Fibroblast of lung (primary cell): Measurements from ENCODE around the gene LRMDA. TPM values are rescaled to one million over a fixed set of nuclear protein-coding genes. Genes with fewer than 3 reads are reported as not detected.

Source experiments
- DNase-seq, 2 donors: peaks; one replicate each; pipeline versions ENCODE4 v3.0.0 to v3.0.0-alpha.2; 2010; ENCODE audit warnings: low read depth in 2 of 2
- H2AFZ ChIP-seq: 2 replicates; pipeline ENCODE4 v1.5.1; 2012; ENCODE audit warnings: low read length, control low read depth, inconsistent platforms
- H3K27ac ChIP-seq: 2 replicates; pipeline ENCODE4 v1.5.1; 2011; ENCODE audit warnings: low read length, control low read depth; ENCODE audit not compliant: insufficient read depth
- H3K27me3 ChIP-seq: 2 replicates; pipeline ENCODE4 v1.5.1; 2011; ENCODE audit warnings: mild to moderate bottlenecking, low read length; ENCODE audit not compliant: control insufficient read depth, insufficient read depth
- H3K36me3 ChIP-seq: 2 replicates; pipeline ENCODE4 v1.5.1; 2011; ENCODE audit warnings: low read length; ENCODE audit not compliant: control insufficient read depth, insufficient read depth
- H3K4me1 ChIP-seq: 2 replicates; pipeline ENCODE4 v1.5.1; 2011; ENCODE audit warnings: low read length; ENCODE audit not compliant: control insufficient read depth, insufficient read depth; ENCODE audit errors: extremely low read depth
- H3K4me2 ChIP-seq: 2 replicates; pipeline ENCODE4 v1.5.1; 2011; ENCODE audit warnings: low read length, control low read depth; ENCODE audit not compliant: insufficient read depth; ENCODE audit errors: extremely low read depth
- H3K4me3 ChIP-seq, 4 experiments: fragments of 200-600 bp in 1 of 4; sonication (generic) in 1 of 4; replicated peaks in 1 of 4; 2 replicates each; pipeline ENCODE4 v1.5.1; 2011 to 2016; ENCODE audit warnings: low read length in 4 of 4, low read depth in 3 of 4, mild to moderate bottlenecking in 3 of 4, control low read depth in 2 of 4, inconsistent platforms in 1 of 4, mixed read lengths in 1 of 4; ENCODE audit not compliant: insufficient read depth in 1 of 4; ENCODE audit errors: control extremely low read depth in 1 of 4
- H3K79me2 ChIP-seq: 2 replicates; pipeline ENCODE4 v1.5.1; 2012; ENCODE audit warnings: mild to moderate bottlenecking, low read length, inconsistent platforms; ENCODE audit not compliant: control insufficient read depth, insufficient read depth
- H3K9ac ChIP-seq: 2 replicates; pipeline ENCODE4 v1.5.1; 2011; ENCODE audit warnings: mild to moderate bottlenecking, low read length, control low read depth; ENCODE audit not compliant: insufficient read depth
- H3K9me3 ChIP-seq: 2 replicates; pipeline ENCODE4 v1.5.1; 2012; ENCODE audit warnings: low read depth, low read length; ENCODE audit not compliant: control insufficient read depth, insufficient read depth
- H4K20me1 ChIP-seq: 2 replicates; pipeline ENCODE4 v1.5.1; 2011; ENCODE audit warnings: low read length; ENCODE audit not compliant: control insufficient read depth, insufficient read depth; ENCODE audit errors: extremely low read depth
- EZH2 ChIP-seq: IDR thresholded peaks from 2 replicates; pipeline ENCODE4 v1.5.1; 2012; ENCODE audit warnings: low read length, control low read depth, mild to moderate bottlenecking; ENCODE audit errors: missing control alignments
- polyA plus RNA-seq, 2 donors: library from polyadenylated mRNA; depleted of rRNA in 1 of 2; stranded (reverse) in 1 of 2; unstranded in 1 of 2; fragments of >200 nt; gene quantifications; 2 replicates each; pipeline ENCODE4 v1.2.1, GENCODE V29; 2011 to 2012; ENCODE audit warnings: missing spikeins in 1 of 2
- total RNA-seq: library from RNA; depleted of rRNA; stranded (reverse); fragments of >200 nt; gene quantifications from 2 replicates; pipeline ENCODE4 v1.2.1, GENCODE V29; 2014
- TF ChIP-seq, protein P1 (sequence below), 2 donors: IDR thresholded peaks in 1 of 2; conservative IDR thresholded peaks in 1 of 2; 1 replicate in 1 of 2; 2 replicates in 1 of 2; pipeline ENCODE4 v1.5.1; 2011 to 2012; ENCODE audit warnings: low read length in 2 of 2, control low read depth in 1 of 2, inconsistent platforms in 1 of 2, low read depth in 1 of 2, mild to moderate bottlenecking in 1 of 2

Gene LRMDA
- total and polyA plus RNA-seq, 2 donors (not counting 1 experiment from before 2014, with no cell fraction given): 1.7 to 2.0 TPM

DNA sequence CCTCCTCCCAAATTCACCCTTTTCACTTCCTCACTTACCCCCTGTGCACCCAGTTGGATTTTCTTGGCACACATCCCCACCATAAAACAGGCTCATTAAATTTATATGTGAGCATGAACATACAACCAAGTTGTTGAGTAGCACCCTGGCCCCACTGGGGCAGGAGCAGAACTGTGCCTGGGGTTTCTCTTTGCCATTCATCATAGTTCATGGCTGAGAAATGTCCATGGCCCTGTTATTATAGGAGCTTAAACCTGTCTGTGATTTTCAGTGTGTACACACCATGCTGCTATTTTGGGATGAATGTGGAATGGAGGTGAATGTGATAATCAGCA, 618.8 kb downstream of the LRMDA start:
- Histone ChIP-seq H3K27me3 (peaks cover 11% of the 10 kb centered on the region), H3K4me1 (no peaks in the 10 kb centered on the region), H3K36me3 (no peaks in the 10 kb centered on the region), H3K79me2 (no peaks in the 10 kb centered on the region), H3K27ac (no peak overlapping the region), H3K9ac (no peak overlapping the region), H2AFZ (no peak overlapping the region), H4K20me1 (no peaks in the 10 kb centered on the region), H3K4me3 (no peak overlapping the region), H3K4me2 (no peak overlapping the region), H3K9me3 (no peaks in the 10 kb centered on the region)
- TF ChIP-seq, protein P1, sequence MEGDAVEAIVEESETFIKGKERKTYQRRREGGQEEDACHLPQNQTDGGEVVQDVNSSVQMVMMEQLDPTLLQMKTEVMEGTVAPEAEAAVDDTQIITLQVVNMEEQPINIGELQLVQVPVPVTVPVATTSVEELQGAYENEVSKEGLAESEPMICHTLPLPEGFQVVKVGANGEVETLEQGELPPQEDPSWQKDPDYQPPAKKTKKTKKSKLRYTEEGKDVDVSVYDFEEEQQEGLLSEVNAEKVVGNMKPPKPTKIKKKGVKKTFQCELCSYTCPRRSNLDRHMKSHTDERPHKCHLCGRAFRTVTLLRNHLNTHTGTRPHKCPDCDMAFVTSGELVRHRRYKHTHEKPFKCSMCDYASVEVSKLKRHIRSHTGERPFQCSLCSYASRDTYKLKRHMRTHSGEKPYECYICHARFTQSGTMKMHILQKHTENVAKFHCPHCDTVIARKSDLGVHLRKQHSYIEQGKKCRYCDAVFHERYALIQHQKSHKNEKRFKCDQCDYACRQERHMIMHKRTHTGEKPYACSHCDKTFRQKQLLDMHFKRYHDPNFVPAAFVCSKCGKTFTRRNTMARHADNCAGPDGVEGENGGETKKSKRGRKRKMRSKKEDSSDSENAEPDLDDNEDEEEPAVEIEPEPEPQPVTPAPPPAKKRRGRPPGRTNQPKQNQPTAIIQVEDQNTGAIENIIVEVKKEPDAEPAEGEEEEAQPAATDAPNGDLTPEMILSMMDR (conservative IDR thresholded peaks at IDR 0.05 in 1 of 2, IDR thresholded peaks at IDR 0.05 in 1 of 2; ENCODE audit: low read depth in 1 of 2, low read length in 2 of 2): no peak
- TF ChIP-seq EZH2: no peak
- no peak for DNase-seq

GRCh38 chr10:76051007-76051936, 619.8 kb downstream of the LRMDA start:
- H3K79me2 ChIP-seq: no peaks in the 10 kb centered on the region
- no peaks in the 10 kb centered on the region for H3K4me1 ChIP-seq
- no peak overlapping the region for H3K27ac ChIP-seq
- no peaks in the 10 kb centered on the region for H3K36me3 ChIP-seq
- no peaks in the 10 kb centered on the region for H4K20me1 ChIP-seq
- DNase-seq: no peak
- H2AFZ ChIP-seq: no peak overlapping the region
- no peak overlapping the region for H3K9ac ChIP-seq
- H3K4me3 ChIP-seq: no peak overlapping the region
- TF ChIP-seq, protein P1 (conservative IDR thresholded peaks at IDR 0.05 in 1 of 2, IDR thresholded peaks at IDR 0.05 in 1 of 2; ENCODE audit: low read depth in 1 of 2, low read length in 2 of 2): no peak
- TF ChIP-seq EZH2: no peak
- H3K27me3 ChIP-seq: peaks cover 10% of the 10 kb centered on the region
- H3K4me2 ChIP-seq: no peak overlapping the region
- no peaks in the 10 kb centered on the region for H3K9me3 ChIP-seq

DNA sequence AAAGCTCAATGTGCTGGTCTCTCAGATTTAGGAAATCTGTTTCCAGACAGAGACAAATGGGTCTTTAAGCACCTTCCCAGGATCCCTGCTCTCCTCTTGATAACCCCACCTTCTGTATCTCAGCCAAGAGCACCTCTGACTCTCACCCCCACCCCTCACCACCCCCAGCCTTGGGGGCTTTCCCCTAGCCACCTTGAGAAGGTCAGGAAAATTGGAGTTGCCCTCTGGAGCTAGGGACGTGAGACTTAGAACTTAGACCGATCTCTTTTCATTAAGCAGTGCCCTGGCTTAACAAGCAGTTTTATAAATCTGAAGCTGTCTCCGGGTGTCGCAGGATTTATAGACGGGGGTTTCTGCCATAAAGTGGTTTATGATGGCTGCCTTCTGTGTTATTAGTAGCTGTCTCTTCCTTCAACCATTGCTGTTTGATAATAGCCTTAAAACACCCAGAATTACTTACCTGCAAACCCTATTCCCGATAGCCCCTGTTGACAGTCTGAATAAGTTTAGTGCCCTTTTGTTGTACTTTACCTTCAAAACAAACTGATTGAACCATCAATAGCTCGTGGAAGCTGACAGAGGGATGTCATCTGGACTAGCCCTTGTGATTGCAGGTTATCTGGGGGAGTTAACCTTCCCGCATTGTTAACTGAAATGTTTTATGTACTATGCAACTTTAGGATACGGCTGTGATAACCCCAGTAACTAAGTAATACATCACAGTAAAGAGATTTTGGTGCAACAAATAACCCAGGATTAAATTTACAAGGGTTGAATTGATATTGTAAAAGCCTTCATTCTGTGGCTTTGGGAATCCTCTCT, 621.5 kb downstream of the LRMDA start:
- no peak overlapping the region for H3K27ac ChIP-seq
- no peak overlapping the region for H2AFZ ChIP-seq
- no peaks in the 10 kb centered on the region for H4K20me1 ChIP-seq
- H3K36me3 ChIP-seq: no peaks in the 10 kb centered on the region
- no peaks in the 10 kb centered on the region for H3K79me2 ChIP-seq
- no peak for TF ChIP-seq EZH2
- TF ChIP-seq, protein P1 (conservative IDR thresholded peaks at IDR 0.05 in 1 of 2, IDR thresholded peaks at IDR 0.05 in 1 of 2; ENCODE audit: low read depth in 1 of 2, low read length in 2 of 2): no peak
- no peaks in the 10 kb centered on the region for H3K4me1 ChIP-seq
- no peak overlapping the region for H3K4me3 ChIP-seq
- DNase-seq: no peak
- peaks cover 8% of the 10 kb centered on the region for H3K27me3 ChIP-seq
- H3K9me3 ChIP-seq: no peaks in the 10 kb centered on the region
- no peak overlapping the region for H3K4me2 ChIP-seq
- H3K9ac ChIP-seq: no peak overlapping the region
